ENCODE data around the gene NR0B2.

The NR0B2 gene

GRCh38 chr1:26910343-26911160 lies 3.2 kb downstream of the NR0B2 start:
- H3K4me2 ChIP-seq (ENCODE audit: low read length) = no peak overlapping the region
- no peaks in the 10 kb centered on the region for H3K4me1 ChIP-seq (ENCODE audit: control insufficient read depth, low read length)
- no peak for TF ChIP-seq CTCF (IDR thresholded peaks at IDR 0.05; ENCODE audit: low read depth, low read length, poor library complexity, severe bottlenecking)
- no peak for TF ChIP-seq EZH2phosphoT487 (IDR thresholded peaks at IDR 0.05; ENCODE audit: borderline replicate concordance, low read length)

GRCh38 chr1:26909951-26910342 lies 3.8 kb downstream of the NR0B2 start:
- Histone ChIP-seq H3K27ac (ENCODE audit: low read depth, low read length) (no peak overlapping the region), H3K9me3 (ENCODE audit: control insufficient read depth, insufficient read depth, low read length) (no peaks in the 10 kb centered on the region), H3K4me1 (ENCODE audit: control insufficient read depth, low read length) (no peaks in the 10 kb centered on the region), H3K79me2 (ENCODE audit: control insufficient read depth, low read length) (no peaks in the 10 kb centered on the region), H3K4me2 (ENCODE audit: low read length) (no peak overlapping the region), H3F3A (ENCODE audit: control insufficient read depth, insufficient read depth) (no peaks in the 10 kb centered on the region), H4K20me1 (ENCODE audit: control insufficient read depth, insufficient read depth, low read depth, low read length) (no peaks in the 10 kb centered on the region), H3K4me3 (ENCODE audit: low read length) (no peak overlapping the region), H3K9me2 (replicated peaks; ENCODE audit: control insufficient read depth, low read length) (no peaks in the 10 kb centered on the region), H3K27me3 (ENCODE audit: control insufficient read depth, low read length) (no peaks in the 10 kb centered on the region), H3K36me3 (ENCODE audit: control insufficient read depth, low read length) (no peaks in the 10 kb centered on the region)
- no peak for TF ChIP-seq EZH2phosphoT487 (IDR thresholded peaks at IDR 0.05; ENCODE audit: borderline replicate concordance, low read length)
- TF ChIP-seq CTCF (IDR thresholded peaks at IDR 0.05; ENCODE audit: low read depth, low read length, poor library complexity, severe bottlenecking) = no peak

More at GRCh38 chr1:26910343-26911160, 3.2 kb downstream of the NR0B2 start:
- Histone ChIP-seq H3K79me2 (ENCODE audit: control insufficient read depth, low read length) (no peaks in the 10 kb centered on the region), H3K4me3 (ENCODE audit: low read length) (no peak overlapping the region), H3K27ac (ENCODE audit: low read depth, low read length) (no peak overlapping the region), H4K20me1 (ENCODE audit: control insufficient read depth, insufficient read depth, low read depth, low read length) (no peaks in the 10 kb centered on the region), H3K36me3 (ENCODE audit: control insufficient read depth, low read length) (no peaks in the 10 kb centered on the region), H3K27me3 (ENCODE audit: control insufficient read depth, low read length) (no peaks in the 10 kb centered on the region), H3K9me2 (replicated peaks; ENCODE audit: control insufficient read depth, low read length) (no peaks in the 10 kb centered on the region), H3F3A (ENCODE audit: control insufficient read depth, insufficient read depth) (no peaks in the 10 kb centered on the region), H3K9me3 (ENCODE audit: control insufficient read depth, insufficient read depth, low read length) (no peaks in the 10 kb centered on the region)

- TF ChIP-seq CTCF (IDR thresholded peaks at IDR 0.05; ENCODE audit: low read depth, low read length, poor library complexity, severe bottlenecking) (no peak), EZH2phosphoT487 (IDR thresholded peaks at IDR 0.05; ENCODE audit: borderline replicate concordance, low read length) (no peak)
- Histone ChIP-seq H3F3A (ENCODE audit: control insufficient read depth, insufficient read depth) (no peaks in the 10 kb centered on the region), H3K27me3 (ENCODE audit: control insufficient read depth, low read length) (no peaks in the 10 kb centered on the region), H3K36me3 (ENCODE audit: control insufficient read depth, low read length) (no peaks in the 10 kb centered on the region), H3K27ac (ENCODE audit: low read depth, low read length) (no peak overlapping the region), H3K4me2 (ENCODE audit: low read length) (no peak overlapping the region), H4K20me1 (ENCODE audit: control insufficient read depth, insufficient read depth, low read depth, low read length) (no peaks in the 10 kb centered on the region), H3K4me1 (ENCODE audit: control insufficient read depth, low read length) (no peaks in the 10 kb centered on the region), H3K79me2 (ENCODE audit: control insufficient read depth, low read length) (no peaks in the 10 kb centered on the region), H3K9me3 (ENCODE audit: control insufficient read depth, insufficient read depth, low read length) (no peaks in the 10 kb centered on the region), H3K9me2 (replicated peaks; ENCODE audit: control insufficient read depth, low read length) (no peaks in the 10 kb centered on the region), H3K4me3 (ENCODE audit: low read length) (no peak overlapping the region)
These were observed 6.5 kb downstream of the NR0B2 start for GRCh38 chr1:26907071-26907917.

Measured in DOHH2 (cell line).